ENCODE results near the gene FGFBP3. TPM values are rescaled to one million over a fixed set of nuclear protein-coding genes. Genes with fewer than 3 reads are reported as not detected.

The FGFBP3 gene, protein sequence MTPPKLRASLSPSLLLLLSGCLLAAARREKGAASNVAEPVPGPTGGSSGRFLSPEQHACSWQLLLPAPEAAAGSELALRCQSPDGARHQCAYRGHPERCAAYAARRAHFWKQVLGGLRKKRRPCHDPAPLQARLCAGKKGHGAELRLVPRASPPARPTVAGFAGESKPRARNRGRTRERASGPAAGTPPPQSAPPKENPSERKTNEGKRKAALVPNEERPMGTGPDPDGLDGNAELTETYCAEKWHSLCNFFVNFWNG
- 0.96 TPM for polyA plus RNA-seq (2013, experiment 1 of 2; ENCODE audit: insufficient read length)
- 1.1 TPM for polyA plus RNA-seq (2013, experiment 2 of 2; ENCODE audit: insufficient read length)

DNA sequence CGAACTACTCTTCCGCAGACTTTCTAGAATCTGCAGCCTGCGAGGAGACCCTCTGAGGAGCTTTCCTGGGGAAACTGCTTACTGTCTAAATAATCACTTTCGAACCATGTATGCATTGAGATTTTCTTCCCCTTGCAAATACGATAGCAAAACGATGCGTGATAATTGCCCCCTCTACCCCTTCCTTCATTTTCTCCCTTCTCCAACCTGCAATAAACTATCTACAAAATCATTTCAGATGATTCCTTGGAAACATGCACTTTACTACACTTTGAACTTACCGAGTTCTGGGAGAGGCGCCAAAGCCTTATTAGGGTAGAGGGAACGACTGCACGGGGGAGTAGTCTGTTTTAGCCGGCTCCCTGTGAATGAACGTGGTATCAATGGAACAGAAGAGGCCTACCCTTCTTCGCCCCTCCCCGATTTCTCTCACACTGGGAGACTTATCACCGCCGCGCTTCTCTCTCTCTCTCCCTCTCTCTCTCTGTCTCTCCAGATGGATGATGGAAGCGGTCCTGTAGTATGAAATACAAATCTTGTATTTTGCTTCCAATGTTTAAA is at the start of gene FGFBP3:
Gene FGFBP3, minus strand, starts transcription at position 370 of the 561 bp plus-strand sequence. CDS start 517 bp downstream, outside the sequence.
- DNase-seq = peak; percentile 48

DNA sequence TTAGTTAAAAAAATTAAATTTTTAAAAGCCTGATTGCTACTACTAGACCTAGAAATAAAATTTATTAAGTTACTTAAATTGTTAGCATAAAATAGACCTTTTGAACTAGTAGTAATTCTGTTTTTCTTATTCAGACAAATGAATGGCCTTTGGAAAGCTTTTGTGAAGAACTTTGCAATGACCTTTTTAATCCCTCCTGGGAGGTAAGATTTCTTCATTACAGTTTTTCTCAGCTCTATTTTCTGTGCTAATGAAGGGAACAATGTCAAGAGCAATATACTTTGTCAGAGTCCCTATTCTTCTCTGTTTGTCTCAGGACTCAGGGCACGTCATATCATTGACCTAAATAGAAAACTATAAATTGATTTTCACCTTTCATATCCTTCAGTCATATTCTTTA is 47.8 kb upstream of the FGFBP3 start:
- no peak for DNase-seq

DNA sequence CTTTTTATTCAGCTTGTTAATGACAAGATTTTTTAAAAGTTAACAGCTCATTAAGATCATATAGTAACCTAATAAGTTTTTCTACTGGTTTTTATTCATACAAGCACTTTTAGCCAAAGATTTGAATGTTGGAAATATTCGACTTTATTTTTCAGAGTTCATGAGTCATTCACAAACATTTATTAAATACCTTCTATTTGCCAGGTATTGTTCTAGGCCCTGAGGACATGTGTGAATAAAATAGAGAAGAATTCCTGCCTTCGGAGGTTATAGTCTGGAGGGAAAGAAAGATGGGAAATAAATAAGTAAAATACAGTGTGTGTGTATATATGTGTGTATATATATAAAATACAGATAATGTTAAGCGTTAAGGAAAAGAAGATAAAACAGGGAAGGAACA is 45.8 kb upstream of the FGFBP3 start:
- DNase-seq = no peak

DNA sequence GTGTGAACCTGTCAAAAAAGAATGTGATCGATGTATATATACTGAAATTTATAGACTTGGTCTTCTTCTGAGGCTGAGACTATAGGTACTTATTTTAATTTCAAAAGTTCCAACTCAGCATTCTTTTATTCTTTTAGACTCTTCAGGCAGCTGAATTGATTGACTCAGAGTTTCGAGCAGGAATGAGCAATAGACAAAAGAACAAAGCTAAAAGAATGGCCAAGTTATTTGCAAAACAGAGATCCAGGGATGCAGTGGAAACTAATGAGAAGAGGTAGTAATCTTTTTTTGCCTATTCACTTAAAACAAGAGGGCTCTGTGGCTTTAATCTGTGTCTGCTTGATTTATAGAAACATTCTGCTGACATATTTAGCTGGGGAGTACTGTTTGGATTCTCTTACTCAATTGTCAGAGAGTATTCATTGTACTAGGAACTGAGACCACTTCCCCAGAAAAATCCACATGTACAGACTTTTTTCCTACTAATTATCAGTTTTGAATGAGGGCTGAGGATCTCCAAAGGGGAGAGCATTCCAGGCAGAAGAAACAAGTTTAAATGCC is 44.4 kb upstream of the FGFBP3 start:
- DNase-seq = no peak

DNA sequence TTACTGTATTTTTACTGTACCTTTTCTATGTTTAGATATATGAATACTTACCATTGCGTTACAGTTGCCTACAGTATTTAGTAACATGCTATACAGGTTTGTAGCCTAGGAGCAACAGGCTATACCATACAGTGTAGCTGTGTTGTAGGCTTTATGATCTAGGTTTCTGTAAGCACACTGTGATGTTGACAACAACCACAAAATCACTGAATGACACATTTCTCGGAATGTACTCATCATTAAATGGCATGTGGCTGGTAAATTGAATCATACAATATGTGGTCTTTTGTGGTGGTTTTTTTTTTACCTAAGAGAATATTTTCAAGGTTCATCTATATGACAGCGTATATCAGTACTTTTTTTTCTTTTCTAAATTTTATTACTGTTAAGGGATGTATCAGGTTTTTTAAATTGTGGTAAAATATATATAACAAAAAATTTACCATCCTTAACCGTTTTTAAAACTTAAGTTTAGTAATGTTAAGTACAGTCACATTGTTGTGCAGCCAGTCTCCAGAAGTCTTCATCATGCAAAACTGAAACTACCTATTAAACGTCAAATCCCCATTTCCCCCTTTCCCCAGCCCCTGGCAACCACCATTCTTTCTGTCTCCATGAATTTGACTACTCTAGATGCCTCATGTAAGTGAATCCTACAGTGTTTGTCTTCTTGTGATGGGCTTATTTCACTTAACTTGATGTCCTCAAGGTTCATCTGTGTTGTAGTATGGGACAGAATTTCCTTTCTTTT is 35.8 kb upstream of the FGFBP3 start:
- peak; percentile 42 for DNase-seq

DNA sequence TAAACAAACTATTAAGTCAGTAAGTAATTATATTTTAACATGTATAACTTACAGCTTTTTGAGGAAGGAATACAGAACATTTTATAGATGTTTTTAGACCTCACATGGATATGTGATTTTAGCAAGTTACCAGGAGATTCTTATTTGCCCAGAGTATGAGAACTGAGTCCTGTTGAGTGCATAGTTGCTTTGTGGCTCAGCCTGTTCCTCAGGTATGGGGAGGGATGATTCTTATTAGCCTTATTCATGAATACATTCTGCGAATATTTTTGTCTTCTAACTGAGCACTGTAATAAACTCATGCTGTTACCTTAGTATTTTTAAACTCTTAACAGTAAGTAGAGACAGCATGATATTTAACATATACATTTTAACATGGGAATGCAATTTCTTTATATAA is 32.1 kb upstream of the FGFBP3 start:
- DNase-seq = peak; percentile 5

DNA sequence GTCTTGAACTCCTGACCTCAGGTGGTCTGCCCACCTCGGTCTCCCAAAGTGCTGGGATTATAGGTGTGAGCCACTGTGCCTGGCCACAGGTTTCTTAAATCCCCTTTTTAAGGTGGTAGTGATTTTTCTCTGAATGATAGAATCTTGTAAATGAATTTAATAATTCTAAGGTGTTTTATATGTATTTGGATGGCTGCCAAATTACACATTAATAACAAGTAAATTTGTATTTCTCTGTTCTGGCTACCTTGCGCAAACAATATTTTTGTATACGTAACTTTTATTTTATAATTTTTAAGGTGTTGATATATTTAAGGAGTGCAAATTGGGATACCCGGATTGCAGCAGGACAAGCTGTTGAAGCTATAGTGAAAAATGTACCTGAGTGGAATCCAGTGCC is 30.4 kb upstream of the FGFBP3 start:
- no peak for DNase-seq

DNA sequence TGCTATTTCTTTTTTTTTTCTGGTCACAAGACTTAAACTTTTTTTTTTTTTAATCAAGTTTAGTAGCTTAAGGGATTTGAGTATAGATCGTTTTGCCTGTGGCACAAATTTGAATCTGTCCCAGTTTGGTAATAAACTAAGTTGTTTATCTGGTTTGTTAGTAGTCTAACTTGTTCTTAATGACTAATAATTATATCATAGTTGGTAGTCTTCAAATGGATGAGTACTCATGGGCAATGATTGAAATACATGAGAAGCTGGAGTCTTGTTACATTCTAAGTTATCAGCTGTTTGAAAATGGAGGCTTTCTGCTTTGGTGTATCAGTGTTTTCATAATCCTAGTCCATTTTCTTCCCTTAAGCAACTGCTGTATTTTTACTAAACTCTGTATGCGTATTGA is 26.6 kb upstream of the FGFBP3 start:
- DNase-seq = no peak

DNA sequence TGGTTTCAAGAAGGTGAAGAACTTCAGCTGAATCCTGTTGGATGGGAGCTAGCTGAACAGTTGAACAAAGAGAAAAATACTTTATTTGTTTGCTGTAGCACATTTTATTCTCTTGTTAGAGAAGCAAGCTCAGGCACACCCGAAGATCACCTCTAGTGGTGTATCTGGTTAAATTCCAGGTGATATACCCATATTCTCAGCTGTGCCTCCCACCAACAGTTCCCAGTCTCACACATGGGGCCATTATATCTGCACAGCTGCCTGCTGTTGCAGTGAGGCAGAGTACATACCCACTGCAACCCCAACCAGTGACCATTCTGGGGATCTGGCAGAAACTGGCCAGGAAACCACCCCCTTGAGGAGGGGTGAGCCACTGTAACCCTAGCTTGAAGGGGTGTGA is 23.5 kb upstream of the FGFBP3 start:
- no peak for DNase-seq

DNA sequence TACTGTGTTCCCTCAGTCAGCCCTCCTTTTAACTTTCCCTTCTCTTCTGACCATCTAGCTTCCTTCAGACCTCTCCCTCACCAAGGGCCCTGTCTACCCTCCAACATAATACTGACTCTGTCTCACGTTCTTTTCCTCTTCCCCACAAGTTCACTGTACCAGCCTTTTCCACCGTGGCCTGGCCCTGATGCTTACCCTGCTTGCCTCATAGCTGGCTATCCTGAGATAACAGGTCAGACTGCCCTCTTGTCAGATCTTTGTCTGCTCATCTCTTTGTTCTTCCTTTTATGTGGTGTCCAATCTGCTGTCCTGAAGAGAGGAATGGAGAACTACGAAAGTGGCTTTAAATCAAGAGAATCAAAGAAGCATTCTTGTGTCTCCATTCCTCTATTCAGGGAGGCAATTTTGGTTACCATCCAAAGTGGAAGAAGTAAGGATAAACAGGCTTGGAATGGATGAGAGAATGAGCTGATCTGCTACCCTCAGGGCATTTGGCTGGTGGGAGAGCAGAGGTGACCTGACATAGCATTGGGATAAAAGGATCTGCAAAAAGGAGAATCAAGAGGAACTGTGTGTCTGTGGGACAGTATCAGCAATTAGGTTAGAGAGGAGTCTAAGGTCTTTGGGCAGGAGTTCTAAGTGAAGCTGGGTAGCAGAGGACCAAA is 22.4 kb upstream of the FGFBP3 start:
- no peak for DNase-seq

DNA sequence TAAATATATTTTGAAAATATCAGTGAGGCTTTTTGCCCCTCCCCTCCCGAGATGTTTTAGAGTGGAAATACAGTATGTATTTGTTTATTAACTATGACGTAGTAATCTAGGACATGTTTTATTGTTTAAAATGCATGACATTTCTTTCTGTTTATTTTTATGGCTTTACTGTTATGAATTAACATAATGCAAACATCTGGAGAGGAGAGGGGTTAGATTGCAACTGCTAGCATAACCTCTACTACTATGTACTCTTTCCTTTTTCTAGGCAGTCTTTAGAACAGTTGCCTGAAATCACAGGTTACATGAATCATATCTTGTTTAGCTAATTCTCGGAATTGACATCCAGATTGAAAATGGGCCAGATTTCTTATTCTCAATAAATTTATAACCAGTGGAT is 21.7 kb upstream of the FGFBP3 start:
- no peak for DNase-seq

DNA sequence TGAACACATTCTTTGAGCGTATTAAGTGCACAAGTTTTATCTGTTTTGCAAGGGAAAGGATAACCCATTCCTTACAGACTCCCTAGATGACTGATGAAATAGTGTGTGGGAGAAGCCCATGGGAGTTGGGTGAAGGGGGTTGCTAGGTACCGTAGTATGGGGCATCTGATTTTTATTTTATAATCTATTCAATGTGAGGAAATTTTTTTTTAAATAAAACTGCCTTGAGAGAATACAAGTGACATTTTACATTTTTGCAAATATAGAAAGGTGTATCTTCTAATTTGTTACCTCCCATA is 15.7 kb upstream of the FGFBP3 start:
- no peak for DNase-seq

DNA sequence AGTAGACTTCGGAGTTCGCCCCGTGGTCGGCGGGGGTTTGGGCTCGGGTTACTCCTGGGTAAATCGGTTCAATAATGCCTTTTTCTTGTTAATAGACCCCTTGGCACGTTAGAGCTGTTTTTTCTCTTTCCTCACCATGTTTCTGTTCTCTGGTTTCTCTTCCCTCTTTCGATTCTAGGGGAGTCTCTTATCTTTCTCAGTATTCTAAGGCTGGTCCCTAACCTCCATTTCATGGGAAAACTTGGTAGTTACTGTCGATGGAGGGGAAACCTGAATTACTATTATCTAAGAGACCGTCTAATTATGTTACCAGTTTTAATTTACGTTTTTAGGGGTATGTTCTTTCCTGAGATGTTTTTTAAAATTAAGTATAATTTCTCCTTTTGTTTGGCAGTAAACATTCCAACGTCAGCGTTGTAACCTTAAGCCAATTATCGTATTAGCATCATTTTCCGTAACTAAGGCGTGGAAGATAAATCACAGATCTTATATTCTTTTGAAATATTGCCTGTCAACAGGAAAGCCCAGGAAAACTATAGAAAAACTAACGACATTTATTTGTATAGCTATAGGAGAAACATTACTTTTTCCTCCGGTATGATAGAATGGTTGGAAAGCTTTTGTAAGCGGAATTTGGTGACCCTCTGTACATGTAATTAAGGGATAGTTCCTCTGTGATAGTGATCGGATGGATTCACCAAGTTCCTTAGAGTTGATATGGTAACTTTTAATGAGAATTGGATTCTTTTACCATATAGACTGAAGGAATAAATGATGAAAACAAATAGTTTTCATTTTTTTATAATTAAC is 15.1 kb upstream of the FGFBP3 start:
- no peak for DNase-seq

DNA sequence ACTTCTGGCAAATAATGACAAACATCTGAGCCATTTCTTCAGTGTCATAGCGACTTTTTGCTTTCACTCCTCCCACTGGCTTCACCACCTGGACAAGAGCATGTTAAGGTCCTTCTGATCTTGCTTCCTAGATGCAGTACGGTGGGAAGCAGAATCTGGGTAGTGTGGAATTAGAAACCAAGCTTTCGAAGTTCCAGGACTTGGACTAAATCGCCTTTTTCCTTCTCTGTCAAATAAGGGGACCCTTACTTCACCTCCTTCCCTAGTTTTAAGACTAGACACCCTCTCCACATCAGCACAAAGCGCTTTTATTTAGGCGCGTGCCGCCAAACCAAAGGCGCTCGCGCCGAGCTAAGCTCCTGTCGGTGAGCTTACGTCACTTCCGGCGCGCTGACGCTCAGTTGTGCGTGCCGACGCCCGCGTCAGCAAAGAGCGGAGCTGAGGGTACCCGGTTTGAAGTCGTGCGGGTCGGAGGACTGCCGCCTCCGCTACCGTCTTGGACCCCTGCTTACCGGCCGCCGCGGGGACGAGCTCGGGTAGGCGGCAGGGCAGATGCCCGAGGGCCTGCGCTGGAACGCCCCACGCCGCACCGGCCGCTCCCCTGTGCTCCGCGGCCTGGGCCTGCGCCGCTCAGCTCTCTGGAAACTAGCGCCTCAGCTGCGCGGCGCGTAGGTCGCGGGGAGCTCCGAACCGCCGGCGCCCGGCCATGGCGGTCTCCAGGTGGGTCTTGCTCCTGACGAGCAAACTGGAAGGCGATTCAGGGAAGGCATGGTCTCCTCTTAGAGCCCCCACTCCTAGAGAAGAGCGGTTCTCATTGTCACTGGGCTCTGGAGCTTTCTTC is 14.3 kb upstream of the FGFBP3 start, which contains the start of gene BTAF1:
Gene BTAF1, plus strand, starts transcription at position 400 of the 841 bp plus-strand sequence. Its CDS starts 307 bp downstream, at position 707.
- peak; percentile 94 for DNase-seq

DNA sequence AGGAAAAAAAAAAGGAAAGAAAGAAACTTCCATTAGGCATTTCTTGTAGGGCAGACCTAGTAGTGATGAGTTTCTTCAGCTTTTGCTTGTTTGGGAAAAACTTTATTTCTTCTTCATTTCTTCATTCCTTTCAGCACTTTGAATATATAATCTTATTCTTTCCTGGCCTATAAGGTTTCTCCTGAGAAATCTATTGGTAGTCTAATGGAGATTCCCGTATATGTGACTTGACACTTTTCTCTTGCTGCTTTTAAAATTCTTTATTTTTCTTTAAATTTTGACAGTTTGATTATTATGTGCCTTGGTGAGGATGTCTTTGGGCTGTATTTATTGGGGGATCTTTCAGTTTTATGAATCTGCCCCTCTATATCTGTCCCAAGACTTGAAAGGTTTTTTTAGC is 10.4 kb upstream of the FGFBP3 start:
- DNase-seq = no peak

DNA sequence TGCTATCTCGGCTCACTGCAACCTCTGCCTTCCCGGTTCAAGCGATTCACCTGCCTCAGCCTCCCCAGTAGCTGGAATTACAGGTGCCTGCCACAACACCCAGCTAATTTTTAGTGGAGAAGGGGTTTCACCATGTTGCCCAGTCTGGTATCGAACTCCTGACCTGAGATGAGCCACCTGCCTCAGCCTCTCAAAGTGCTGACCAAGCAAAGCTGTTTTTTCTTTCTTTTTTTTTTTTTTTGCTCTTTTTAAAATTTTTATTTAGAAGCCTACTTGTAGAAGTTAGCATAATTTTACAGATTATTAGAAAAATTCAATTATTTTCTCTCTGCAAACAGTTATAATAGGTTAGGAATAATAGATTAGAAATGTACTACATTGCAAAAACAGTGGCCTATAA is 1.2 kb upstream of the FGFBP3 start:
- DNase-seq = no peak

DNA sequence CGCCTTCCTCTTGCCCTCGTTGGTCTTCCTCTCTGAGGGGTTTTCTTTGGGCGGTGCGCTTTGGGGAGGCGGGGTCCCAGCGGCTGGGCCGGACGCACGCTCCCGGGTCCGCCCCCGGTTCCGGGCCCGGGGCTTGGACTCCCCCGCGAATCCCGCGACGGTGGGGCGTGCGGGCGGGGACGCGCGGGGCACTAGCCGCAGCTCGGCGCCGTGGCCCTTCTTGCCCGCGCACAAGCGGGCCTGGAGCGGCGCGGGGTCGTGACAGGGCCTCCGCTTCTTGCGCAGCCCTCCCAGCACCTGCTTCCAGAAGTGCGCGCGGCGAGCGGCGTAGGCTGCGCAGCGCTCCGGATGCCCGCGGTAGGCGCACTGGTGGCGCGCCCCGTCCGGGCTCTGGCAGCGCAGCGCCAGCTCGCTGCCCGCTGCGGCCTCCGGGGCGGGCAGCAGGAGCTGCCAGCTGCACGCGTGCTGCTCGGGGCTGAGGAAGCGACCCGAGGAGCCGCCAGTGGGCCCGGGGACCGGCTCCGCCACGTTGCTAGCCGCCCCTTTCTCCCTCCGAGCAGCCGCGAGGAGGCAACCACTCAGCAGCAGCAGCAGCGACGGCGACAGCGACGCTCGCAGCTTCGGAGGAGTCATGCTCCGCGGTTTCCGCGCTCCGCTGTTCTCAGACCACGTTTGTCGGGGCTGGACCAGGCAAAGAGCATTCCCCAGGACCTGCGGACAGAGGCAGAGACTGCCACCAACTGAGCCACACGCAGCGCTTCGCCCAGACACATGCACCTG is 759 bp downstream of the FGFBP3 start:
- DNase-seq = peak; percentile 83

DNA sequence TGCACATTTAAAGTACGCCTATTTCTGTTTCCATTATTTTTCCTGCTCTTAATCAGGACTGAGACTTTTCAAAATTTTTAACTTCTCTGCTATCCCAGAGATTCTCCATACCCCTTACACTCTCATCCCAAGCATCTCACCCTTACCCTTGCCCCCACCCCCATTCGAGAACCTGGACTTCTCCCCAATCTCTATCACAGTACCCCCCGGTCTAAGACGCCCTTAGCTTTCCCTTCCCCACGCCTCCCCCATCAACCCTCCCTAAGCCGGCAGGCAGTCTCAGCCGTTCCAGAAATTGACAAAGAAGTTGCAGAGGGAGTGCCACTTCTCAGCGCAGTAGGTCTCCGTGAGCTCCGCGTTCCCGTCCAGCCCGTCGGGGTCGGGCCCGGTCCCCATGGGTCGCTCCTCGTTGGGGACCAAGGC is 1.4 kb downstream of the FGFBP3 start:
- DNase-seq = no peak

DNA sequence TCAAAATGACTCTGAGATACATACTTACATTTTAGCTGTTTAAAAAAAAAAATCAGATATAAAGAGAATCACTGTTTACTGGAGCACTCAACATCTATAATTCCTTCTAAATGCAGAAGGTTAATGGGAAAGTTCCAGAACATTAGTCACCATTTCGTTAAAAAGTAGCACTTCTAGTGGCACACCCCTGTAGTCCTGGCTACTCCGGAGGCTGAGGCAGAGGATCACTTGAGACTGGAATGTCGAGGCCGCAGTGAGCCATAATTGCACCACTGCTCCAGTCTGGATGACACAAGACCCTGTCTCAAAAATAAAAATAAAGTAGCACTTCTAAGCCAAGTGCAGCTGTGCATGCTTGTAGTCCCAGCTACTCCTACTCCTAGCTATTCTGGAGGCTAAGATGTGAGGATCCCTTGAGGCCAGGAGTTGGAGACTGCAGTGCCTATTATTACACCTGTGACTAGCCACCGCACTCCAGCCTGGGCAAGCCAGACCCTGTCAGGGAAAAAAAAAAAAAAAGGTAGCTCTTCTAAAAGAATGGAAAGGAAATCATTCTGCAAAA is 2.2 kb downstream of the FGFBP3 start:
- no peak for DNase-seq

All from fibroblast of skin of scalp (primary cell).